PC-9 (cell line): ENCODE data around the gene THYN1. TPM values are rescaled to one million over a fixed set of nuclear protein-coding genes. Genes with fewer than 3 reads are reported as not detected.
"Not testable (repeated sequence)": the region's sequence is repeated elsewhere in the genome, so short reads cannot be mapped to it uniquely, and the experiment has no call there.

ENCODE experiments used
- BruUV-seq: library from RNA; stranded (reverse); fragments of 400-500 nt; replicated peaks from 2 replicates; lab custom pipeline; 2021; lab: Mats Ljungman, UMichigan
- CTCF ChIA-PET: fragments of 300-600 bp; sonication (Branson Sonifier 250); formaldehyde crosslinking; loops from one replicate; lab custom pipeline; 2022; ENCODE audit warnings: antibody characterized with exemption; lab: Charles Lee
- POLR2A ChIA-PET: fragments of 300-600 bp; sonication (Branson Sonifier 250); formaldehyde crosslinking; loops from one replicate; lab custom pipeline; 2022; ENCODE audit warnings: antibody characterized with exemption; ENCODE audit not compliant: unreplicated experiment; lab: Charles Lee
- DNase-seq, 2 experiments: peaks; one replicate each; pipeline versions ENCODE4 v3.0.0 to v3.0.0-alpha.2; 2015 to 2022; ENCODE audit warnings: mixed read lengths in 1 of 2
- H2AFZ ChIP-seq: fragments of 200-600 bp; sonication (generic); 2 replicates; pipeline ENCODE4 v1.8.1; 2017; ENCODE audit warnings: antibody characterized with exemption
- H3F3A ChIP-seq: fragments of 200-600 bp; sonication (generic); 2 replicates; pipeline ENCODE4 v1.8.1; 2017; ENCODE audit warnings: antibody characterized with exemption, mild to moderate bottlenecking, low read depth; ENCODE audit not compliant: insufficient read depth
- H3K27ac ChIP-seq: fragments of 200-600 bp; sonication (generic); 2 replicates; pipeline ENCODE4 v1.6.1; 2016; ENCODE audit warnings: mixed run types
- H3K27me3 ChIP-seq: fragments of 200-600 bp; sonication (generic); 2 replicates; pipeline ENCODE4 v1.6.1; 2016; ENCODE audit warnings: low read depth, mixed run types; ENCODE audit not compliant: insufficient read depth
- H3K36me3 ChIP-seq: fragments of 200-600 bp; sonication (generic); 2 replicates; pipeline ENCODE4 v1.6.1; 2016; ENCODE audit warnings: low read depth, mixed run types
- H3K4me1 ChIP-seq: fragments of 200-600 bp; sonication (generic); replicated peaks from 2 replicates; pipeline ENCODE4 v1.6.1; 2016; ENCODE audit warnings: mixed run types; ENCODE audit not compliant: insufficient read depth
- H3K4me2 ChIP-seq: fragments of 200-600 bp; sonication (generic); 2 replicates; pipeline ENCODE4 v1.6.1; 2017; ENCODE audit warnings: mixed run types
- H3K4me3 ChIP-seq: fragments of 200-600 bp; sonication (generic); 2 replicates; pipeline ENCODE4 v1.6.1; 2016; ENCODE audit warnings: mixed run types
- H3K79me2 ChIP-seq: fragments of 200-600 bp; sonication (generic); 2 replicates; pipeline ENCODE4 v1.6.1; 2017; ENCODE audit warnings: low read depth, mixed run types
- H3K9me2 ChIP-seq: fragments of 200-600 bp; sonication (generic); 2 replicates; pipeline ENCODE4 v1.8.1; 2017; ENCODE audit warnings: mild to moderate bottlenecking; ENCODE audit not compliant: insufficient read depth
- H3K9me3 ChIP-seq: fragments of 200-600 bp; sonication (generic); 2 replicates; pipeline ENCODE4 v1.8.1; 2016; ENCODE audit warnings: low read depth; ENCODE audit not compliant: insufficient read depth
- H4K20me1 ChIP-seq: fragments of 200-600 bp; sonication (generic); 2 replicates; pipeline ENCODE4 v1.8.1; 2017; ENCODE audit not compliant: insufficient read depth
- EZH2 ChIP-seq: fragments of 200-600 bp; sonication (generic); IDR thresholded peaks from 2 replicates; pipeline ENCODE4 v1.8.0; 2017; ENCODE audit warnings: antibody characterized with exemption, low read depth
- intact Hi-C: fragments of 100-400 bp; cut with micrococcal nuclease; formaldehyde crosslinking; loops from one replicate; pipeline ENCODE4 v1.10.0; 2022; ENCODE audit not compliant: unreplicated experiment
- total RNA-seq: library from RNA; stranded (reverse); gene quantifications from 2 replicates; pipeline ENCODE4 v1.2.3, GENCODE V29; 2021
- TF ChIP-seq, protein P1 (sequence below): fragments of 200-600 bp; sonication (generic); conservative IDR thresholded peaks from 2 replicates; pipeline ENCODE4 v1.6.1; 2017; ENCODE audit warnings: mixed run types, antibody characterized with exemption, mild to moderate bottlenecking, moderate library complexity

Gene THYN1
- total RNA-seq, 1 experiment from 2014 or later = 29.8 TPM

DNA sequence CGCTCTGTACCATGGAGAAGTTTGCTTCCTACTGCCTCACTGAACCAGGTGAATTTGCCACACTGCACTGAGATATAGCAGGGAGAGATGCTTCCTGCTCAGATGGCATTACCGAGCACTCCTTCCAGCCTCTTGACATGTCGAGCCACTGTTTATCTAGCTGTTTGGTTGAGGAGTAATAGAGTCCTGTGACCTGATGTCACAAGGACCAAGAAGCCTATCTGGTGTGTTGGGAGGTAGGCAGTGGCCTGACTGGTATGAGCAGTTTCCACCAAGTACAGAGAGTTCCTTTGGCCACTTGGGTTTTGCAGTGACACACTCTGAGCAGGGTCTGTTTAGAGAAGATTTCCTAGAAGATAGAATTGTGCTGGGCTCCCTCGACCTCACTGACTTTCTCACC, 5.4 kb upstream of the THYN1 start:
- no peaks in the 10 kb centered on the region for H3K9me3 ChIP-seq
- H3K27ac ChIP-seq = no peak overlapping the region
- H3K27me3 ChIP-seq = no peaks in the 10 kb centered on the region
- H3K36me3 ChIP-seq = no peaks in the 10 kb centered on the region
- no TSS peak for BruUV-seq
- no peak overlapping the region for H2AFZ ChIP-seq
- no peak overlapping the region for H3K4me2 ChIP-seq
- intact Hi-C loops = no loop called here
- TF ChIP-seq EZH2 = no peak
- TF ChIP-seq, protein P1, sequence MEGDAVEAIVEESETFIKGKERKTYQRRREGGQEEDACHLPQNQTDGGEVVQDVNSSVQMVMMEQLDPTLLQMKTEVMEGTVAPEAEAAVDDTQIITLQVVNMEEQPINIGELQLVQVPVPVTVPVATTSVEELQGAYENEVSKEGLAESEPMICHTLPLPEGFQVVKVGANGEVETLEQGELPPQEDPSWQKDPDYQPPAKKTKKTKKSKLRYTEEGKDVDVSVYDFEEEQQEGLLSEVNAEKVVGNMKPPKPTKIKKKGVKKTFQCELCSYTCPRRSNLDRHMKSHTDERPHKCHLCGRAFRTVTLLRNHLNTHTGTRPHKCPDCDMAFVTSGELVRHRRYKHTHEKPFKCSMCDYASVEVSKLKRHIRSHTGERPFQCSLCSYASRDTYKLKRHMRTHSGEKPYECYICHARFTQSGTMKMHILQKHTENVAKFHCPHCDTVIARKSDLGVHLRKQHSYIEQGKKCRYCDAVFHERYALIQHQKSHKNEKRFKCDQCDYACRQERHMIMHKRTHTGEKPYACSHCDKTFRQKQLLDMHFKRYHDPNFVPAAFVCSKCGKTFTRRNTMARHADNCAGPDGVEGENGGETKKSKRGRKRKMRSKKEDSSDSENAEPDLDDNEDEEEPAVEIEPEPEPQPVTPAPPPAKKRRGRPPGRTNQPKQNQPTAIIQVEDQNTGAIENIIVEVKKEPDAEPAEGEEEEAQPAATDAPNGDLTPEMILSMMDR = no peak
- peaks cover 18% of the 10 kb centered on the region for H3K79me2 ChIP-seq
- CTCF ChIA-PET = no interaction called here
- H3K4me3 ChIP-seq = no peak overlapping the region
- H3F3A ChIP-seq = no peaks in the 10 kb centered on the region
- H3K9me2 ChIP-seq = no peaks in the 10 kb centered on the region
- DNase-seq = no peak
- peaks cover 9% of the 10 kb centered on the region for H3K4me1 ChIP-seq
- POLR2A ChIA-PET = no interaction called here
- H4K20me1 ChIP-seq = no peaks in the 10 kb centered on the region

DNA sequence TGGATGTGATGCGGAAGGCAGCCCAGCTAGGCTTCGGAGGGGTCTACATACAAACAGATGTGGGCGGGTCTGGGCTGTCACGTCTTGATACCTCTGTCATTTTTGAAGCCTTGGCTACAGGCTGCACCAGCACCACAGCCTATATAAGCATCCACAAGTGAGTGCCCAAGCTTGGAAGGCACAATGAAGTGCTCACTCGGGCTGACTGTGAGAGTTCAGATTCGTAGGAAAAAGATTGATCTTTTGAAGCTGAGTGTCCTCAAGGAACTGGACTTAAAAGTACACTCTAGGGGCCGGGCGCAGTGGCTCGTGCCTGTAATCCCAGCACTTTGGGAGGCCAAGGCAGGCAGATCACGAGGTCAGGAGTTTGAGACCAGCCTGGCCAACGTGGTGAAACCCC, 3.9 kb upstream of the THYN1 start:
- Histone ChIP-seq H3F3A (no peaks in the 10 kb centered on the region), H2AFZ (no peak overlapping the region), H3K4me2 (no peak overlapping the region), H3K36me3 (no peaks in the 10 kb centered on the region), H3K4me3 (no peak overlapping the region), H4K20me1 (no peaks in the 10 kb centered on the region), H3K79me2 (peaks cover 18% of the 10 kb centered on the region), H3K9me2 (no peaks in the 10 kb centered on the region), H3K27ac (no peak overlapping the region), H3K4me1 (peaks cover 14% of the 10 kb centered on the region), H3K9me3 (no peaks in the 10 kb centered on the region), H3K27me3 (no peaks in the 10 kb centered on the region)
- no peak for DNase-seq
- intact Hi-C loops = no loop called here
- BruUV-seq = no TSS peak
- ChIA-PET CTCF (no interaction called here), POLR2A (no interaction called here)
- TF ChIP-seq, protein P1 = no peak
- TF ChIP-seq EZH2 = no peak

DNA sequence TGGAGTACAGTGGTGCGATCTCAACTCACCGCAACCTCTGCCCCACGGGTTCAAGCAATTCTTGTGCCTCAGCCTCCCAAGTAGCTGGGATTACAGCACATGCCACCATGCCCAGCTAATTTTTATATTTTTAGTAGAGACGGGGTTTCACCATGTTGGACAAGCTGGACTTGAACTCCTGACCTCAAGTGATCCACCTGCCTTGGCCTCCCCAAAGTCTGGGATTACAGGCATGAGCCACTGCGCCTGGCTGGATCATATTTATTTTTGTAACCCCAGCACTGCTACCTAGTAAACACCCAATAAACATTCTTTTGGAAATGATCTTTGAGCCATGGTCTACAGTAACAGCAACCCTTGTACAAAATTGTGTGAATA, 2.0 kb upstream of the THYN1 start:
- CTCF ChIA-PET, intact Hi-C loops, H3K4me3 ChIP-seq: not testable (repeated sequence)

More for the DNA sequence above, 2.0 kb upstream of the THYN1 start:
- H3K36me3 ChIP-seq, DNase-seq, H3K27ac ChIP-seq, H3K4me2 ChIP-seq, POLR2A ChIA-PET, H3K9me3 ChIP-seq, H3K27me3 ChIP-seq, H3F3A ChIP-seq, H2AFZ ChIP-seq, H3K9me2 ChIP-seq, H4K20me1 ChIP-seq: not testable (repeated sequence)
- Histone ChIP-seq H3K4me1 (peaks cover 15% of the 10 kb centered on the region), H3K79me2 (peaks cover 18% of the 10 kb centered on the region)
- BruUV-seq = TSS peak; percentile 21
